Mucosa of gallbladder (tissue), 1 donor: Measurements from ENCODE around the gene ALDH3B2. TPM values are rescaled to one million over a fixed set of nuclear protein-coding genes. Genes with fewer than 3 reads are reported as not detected.
"Not testable (repeated sequence)": the region's sequence is repeated elsewhere in the genome, so short reads cannot be mapped to it uniquely, and the experiment has no call there.

Experiments used
- DNase-seq: peaks from one replicate; pipeline ENCODE4 v3.0.0-alpha.2; 2020; ENCODE audit warnings: low spot score
- total RNA-seq: library from RNA; stranded (reverse); gene quantifications from one replicate; pipeline ENCODE4 v1.2.1, GENCODE V29; 2021
- donor health status: DM: no; HTN: no; CAD: no.

Gene ALDH3B2
- 0.63 TPM for total RNA-seq

- peak; percentile 67 for DNase-seq
Measured at GRCh38 chr11:67674442-67674871, at the start of gene ALDH3B2. ALDH3B2 (minus strand) TSS chr11:67674623; CDS start chr11:67666935, 7,688 bp downstream.

GRCh38 chr11:67723036-67723435 lies 48.6 kb upstream of the ALDH3B2 start:
- DNase-seq: not testable (repeated sequence)

- DNase-seq: not testable (repeated sequence)
Measured at GRCh38 chr11:67716226-67716625, 41.8 kb upstream of the ALDH3B2 start.

- DNase-seq: not testable (repeated sequence)
Measured at GRCh38 chr11:67715801-67716200, 41.4 kb upstream of the ALDH3B2 start.

GRCh38 chr11:67713892-67714509 lies 39.6 kb upstream of the ALDH3B2 start:
- DNase-seq: peak; percentile 48

GRCh38 chr11:67711676-67712075 lies 37.3 kb upstream of the ALDH3B2 start:
- DNase-seq: not testable (repeated sequence)

- DNase-seq: not testable (repeated sequence)
Measured at GRCh38 chr11:67711212-67711611, 36.8 kb upstream of the ALDH3B2 start.

GRCh38 chr11:67709806-67710205 lies 35.4 kb upstream of the ALDH3B2 start:
- DNase-seq: not testable (repeated sequence)

- no peak for DNase-seq
Measured at GRCh38 chr11:67705264-67705663, 30.8 kb upstream of the ALDH3B2 start.

GRCh38 chr11:67704524-67704923 lies 30.1 kb upstream of the ALDH3B2 start:
- no peak for DNase-seq

- DNase-seq: not testable (repeated sequence)
Measured at GRCh38 chr11:67703709-67704108, 29.3 kb upstream of the ALDH3B2 start.

- DNase-seq: no peak
Measured at GRCh38 chr11:67700548-67701262, 26.3 kb upstream of the ALDH3B2 start.

GRCh38 chr11:67700141-67700540 lies 25.7 kb upstream of the ALDH3B2 start:
- DNase-seq: no peak

GRCh38 chr11:67699521-67699920 lies 25.1 kb upstream of the ALDH3B2 start:
- no peak for DNase-seq

- no peak for DNase-seq
Measured at GRCh38 chr11:67698247-67698646, 23.8 kb upstream of the ALDH3B2 start.

- DNase-seq: no peak
Measured at GRCh38 chr11:67697846-67698245, 23.4 kb upstream of the ALDH3B2 start.

- no peak for DNase-seq
Measured at GRCh38 chr11:67696998-67697397, 22.6 kb upstream of the ALDH3B2 start.

- DNase-seq: no peak
Measured at GRCh38 chr11:67695606-67696005, 21.2 kb upstream of the ALDH3B2 start.

- no peak for DNase-seq
Measured at GRCh38 chr11:67694875-67695555, 20.6 kb upstream of the ALDH3B2 start.

GRCh38 chr11:67691149-67691548 lies 16.7 kb upstream of the ALDH3B2 start:
- no peak for DNase-seq

- DNase-seq: no peak
Measured at GRCh38 chr11:67689178-67689577, 14.8 kb upstream of the ALDH3B2 start.

- no peak for DNase-seq
Measured at GRCh38 chr11:67687986-67688385, 13.6 kb upstream of the ALDH3B2 start.
